ENCODE data around the gene RANBP9.

- no peak for TF ChIP-seq EZH2phosphoT487 (IDR thresholded peaks at IDR 0.05; ENCODE audit: borderline replicate concordance, low read length)
- TF ChIP-seq CTCF (IDR thresholded peaks at IDR 0.05; ENCODE audit: low read depth, low read length, poor library complexity, severe bottlenecking) = no peak
Observed at GRCh38 chr6:13735031-13735430, 23.4 kb upstream of the RANBP9 start.

Data from DOHH2 (cell line).